Fibroblast of mammary gland (primary cell): ENCODE results near the gene KDM4B.

Source experiments
- DNase-seq: peaks from one replicate; pipeline ENCODE4 v3.0.0-alpha.2; 2010; ENCODE audit warnings: low read depth
- H3K4me3 ChIP-seq: 2 replicates; pipeline ENCODE4 v1.5.1; 2011; ENCODE audit warnings: low read depth, mild to moderate bottlenecking, low read length, moderate library complexity; ENCODE audit not compliant: control insufficient read depth
- CTCF ChIP-seq: conservative IDR thresholded peaks from 2 replicates; pipeline ENCODE4 v1.5.1; 2011; ENCODE audit warnings: low read depth, low read length, inconsistent platforms; ENCODE audit not compliant: control insufficient read depth, insufficient read depth

KDM4B gene

GRCh38 chr19:4980838-4981680, 12.1 kb downstream of the KDM4B start:
- TF ChIP-seq CTCF, result no peak
- no peak for DNase-seq
- H3K4me3 ChIP-seq, result no peak overlapping the region

- no peak for DNase-seq
- no peak for TF ChIP-seq CTCF
- H3K4me3 ChIP-seq, result no peak overlapping the region
Observed at GRCh38 chr19:4981681-4981958, 12.7 kb downstream of the KDM4B start.

- H3K4me3 ChIP-seq, result no peak overlapping the region
- no peak for DNase-seq
- no peak for TF ChIP-seq CTCF
Observed at GRCh38 chr19:4983346-4984105, 14.6 kb downstream of the KDM4B start.

- TF ChIP-seq CTCF, result no peak
- no peak for DNase-seq
- no peak overlapping the region for H3K4me3 ChIP-seq
Observed at GRCh38 chr19:4984106-4984380, 15.1 kb downstream of the KDM4B start.

- H3K4me3 ChIP-seq, result no peak overlapping the region
- DNase-seq, result no peak
- TF ChIP-seq CTCF, result no peak
Observed at GRCh38 chr19:4984438-4984990, 15.6 kb downstream of the KDM4B start.

- peak; percentile 60 for DNase-seq
- TF ChIP-seq CTCF, result no peak
- H3K4me3 ChIP-seq, result no peak overlapping the region
Observed at GRCh38 chr19:4985551-4985991, 16.7 kb downstream of the KDM4B start.
